Adipose tissue (tissue), 3 donors: ENCODE data around the gene VEPH1. TPM values are rescaled to one million over a fixed set of nuclear protein-coding genes. Genes with fewer than 3 reads are reported as not detected.
"Not testable (repeated sequence)": the region's sequence is repeated elsewhere in the genome, so short reads cannot be mapped to it uniquely, and the experiment has no call there.

Source experiments
- H3K27ac ChIP-seq: one replicate; pipeline ENCODE4 v1.5.1; 2013; ENCODE audit warnings: low read depth, low read length
- WGBS, 3 donors: extraction: QIAGEN DNeasy Blood & Tissue Kit; methylation state at CpG; one replicate each; pipeline ENCODE4 v1.1.7; 2013; 5-methylcytosine and 5-hydroxymethylcytosine counted together
- polyA plus RNA-seq, 3 donors: library from polyadenylated mRNA; stranded (reverse); fragments of 200-250 nt; gene quantifications; one replicate each; pipeline ENCODE4 v1.2.3, GENCODE V29; 2013
- donor health status: healthy with polysubstance abuse.
- donor health status: Bipolar disorder and iron deficiency.
- donor health status: healthy.

VEPH1 gene
- polyA plus RNA-seq, 3 donors = 1.8 to 6.4 (median 5.3) TPM

DNA sequence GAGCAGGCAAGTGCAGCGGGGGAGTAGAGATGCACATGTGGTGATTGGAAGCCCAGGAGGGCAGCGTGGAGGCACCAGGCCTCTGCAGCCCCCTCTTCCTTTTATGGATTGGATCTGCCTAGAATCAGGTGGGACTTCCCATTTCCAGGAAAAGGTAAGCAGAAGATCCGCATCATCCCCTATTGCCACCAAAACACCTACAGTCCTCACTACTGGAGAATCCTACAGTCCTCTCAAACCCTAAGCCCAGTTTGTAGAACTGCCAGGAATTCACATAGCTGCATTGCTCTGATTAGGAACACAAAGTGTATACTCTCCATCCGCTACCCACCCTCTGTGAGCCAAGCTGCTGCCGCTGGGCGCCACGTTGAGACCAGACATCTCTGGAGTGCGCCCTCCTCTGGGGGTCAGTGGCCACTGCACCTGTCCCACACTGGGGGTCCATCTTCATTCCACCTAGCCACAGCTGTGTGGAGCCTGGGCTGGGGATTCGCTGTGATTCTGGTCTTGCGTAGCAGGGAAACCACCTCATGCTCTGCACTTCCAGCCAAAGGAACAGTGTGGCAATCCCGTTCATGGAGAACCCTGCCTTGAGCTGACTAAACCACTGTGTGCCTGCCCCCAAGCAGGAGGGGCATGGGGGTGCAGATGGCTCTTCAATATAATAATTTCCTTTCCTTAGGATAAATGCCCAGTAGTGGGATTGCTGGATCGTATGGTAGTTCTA, 155.5 kb downstream of the VEPH1 start:
- 85 to 87% (median 86%) methylated on average over 12 of the region's 12 CpGs for WGBS, 3 donors
- H3K27ac ChIP-seq = no peak overlapping the region

GRCh38 chr3:157336252-157337009, 166.8 kb downstream of the VEPH1 start:
- WGBS, 3 donors = 88 to 89% (median 89%) methylated on average over 4 of the region's 4 CpGs
- H3K27ac ChIP-seq = no peak overlapping the region

GRCh38 chr3:157335233-157336076, 167.8 kb downstream of the VEPH1 start:
- WGBS, 3 donors = 75 to 83% (median 79%) methylated on average over 7 of the region's 7 CpGs
- no peak overlapping the region for H3K27ac ChIP-seq

GRCh38 chr3:157333551-157333991, 169.6 kb downstream of the VEPH1 start:
- 79 to 92% (median 82%) methylated on average over 2 of the region's 2 CpGs for WGBS, 3 donors
- H3K27ac ChIP-seq = no peak overlapping the region

GRCh38 chr3:157330206-157330605, 173.0 kb downstream of the VEPH1 start:
- 95 to 97% (median 97%) methylated on average over 1 of the region's 1 CpG for WGBS, 3 donors
- no peak overlapping the region for H3K27ac ChIP-seq

DNA sequence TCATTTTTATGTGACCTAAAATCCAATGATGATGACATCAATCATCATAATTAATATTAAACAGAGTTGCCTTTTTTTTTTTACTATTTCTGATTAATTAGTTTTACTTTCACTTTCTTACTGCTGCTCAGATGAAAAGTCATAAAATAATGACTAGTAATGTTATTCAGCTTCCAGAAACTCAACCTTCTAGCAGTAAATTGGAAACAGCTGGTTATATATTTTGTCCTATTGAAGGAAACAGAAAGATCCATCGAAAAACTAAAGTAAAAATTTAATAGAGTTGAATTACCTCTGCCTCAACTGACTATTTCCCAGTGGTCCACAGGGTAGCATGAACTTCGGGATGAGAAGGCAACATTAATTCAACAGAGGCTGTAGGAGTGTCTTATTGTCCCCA, 173.7 kb downstream of the VEPH1 start:
- WGBS, 3 donors = 73 to 80% (median 77%) methylated on average over 2 of the region's 2 CpGs
- H3K27ac ChIP-seq = no peak overlapping the region

GRCh38 chr3:157327837-157328236, 175.4 kb downstream of the VEPH1 start:
- no peak overlapping the region for H3K27ac ChIP-seq
- WGBS, 3 donors = 91 to 94% (median 93%) methylated on average over 3 of the region's 3 CpGs

GRCh38 chr3:157327018-157327417, 176.2 kb downstream of the VEPH1 start:
- 76 to 93% (median 83%) methylated on average over 1 of the region's 1 CpG for WGBS, 3 donors
- no peak overlapping the region for H3K27ac ChIP-seq

GRCh38 chr3:157324869-157325268, 178.3 kb downstream of the VEPH1 start:
- H3K27ac ChIP-seq = not testable (repeated sequence)
- 91 to 95% (median 94%) methylated on average over 1 of the region's 1 CpG for WGBS, 3 donors

DNA sequence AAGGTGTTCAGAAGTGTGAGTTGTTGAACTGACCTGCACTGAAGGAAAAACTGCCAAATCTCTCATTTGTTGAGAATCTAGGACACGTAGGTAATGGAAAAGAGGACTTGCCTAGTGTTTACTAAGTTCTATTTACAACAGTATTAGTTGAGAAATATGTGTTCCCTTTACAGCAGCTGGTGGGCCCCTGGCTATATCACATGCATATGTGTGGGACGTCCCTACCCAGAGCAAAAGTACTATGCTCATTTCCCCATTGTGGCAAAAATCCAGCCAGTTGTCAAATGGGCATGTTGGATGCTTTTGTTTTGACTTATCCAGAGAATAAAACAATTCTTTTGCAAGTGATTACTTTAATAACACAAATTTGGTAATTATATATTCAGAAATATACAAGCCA, 179.9 kb downstream of the VEPH1 start:
- WGBS, 3 donors = 69 to 85% (median 84%) methylated on average over 2 of the region's 2 CpGs
- no peak overlapping the region for H3K27ac ChIP-seq

- H3K27ac ChIP-seq = no peak overlapping the region
Observed at GRCh38 chr3:157319672-157320071, 183.5 kb downstream of the VEPH1 start.

GRCh38 chr3:157318639-157319288, 184.5 kb downstream of the VEPH1 start:
- 35 to 88% (median 86%) methylated on average over 5 of the region's 5 CpGs for WGBS, 3 donors
- H3K27ac ChIP-seq = no peak overlapping the region

- no peak overlapping the region for H3K27ac ChIP-seq
- WGBS, 3 donors = 91 to 97% (median 93%) methylated on average over 1 of the region's 1 CpG
Observed at GRCh38 chr3:157317895-157318294, 185.3 kb downstream of the VEPH1 start.

- 88 to 97% (median 94%) methylated on average over 4 of the region's 4 CpGs for WGBS, 3 donors
- H3K27ac ChIP-seq = no peak overlapping the region
Observed at GRCh38 chr3:157313186-157313585, 190.0 kb downstream of the VEPH1 start.

DNA sequence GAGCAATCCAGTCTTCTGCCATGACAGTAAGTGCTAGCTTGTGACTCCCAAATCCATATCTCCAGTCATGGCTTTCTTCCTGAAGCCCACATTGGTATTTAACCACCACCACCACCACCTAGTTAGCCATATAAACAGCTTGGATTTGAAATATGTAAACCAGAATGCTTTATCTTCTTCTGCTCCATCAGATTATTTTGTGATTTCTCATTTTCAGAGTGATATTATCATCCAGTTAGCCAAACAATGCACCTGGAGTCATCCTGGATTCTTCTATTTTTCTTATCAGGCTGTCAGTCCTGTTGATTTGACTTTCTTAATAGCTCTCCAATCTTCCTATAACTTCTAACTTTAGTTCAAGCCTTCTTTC, 190.9 kb downstream of the VEPH1 start:
- no peak overlapping the region for H3K27ac ChIP-seq

DNA sequence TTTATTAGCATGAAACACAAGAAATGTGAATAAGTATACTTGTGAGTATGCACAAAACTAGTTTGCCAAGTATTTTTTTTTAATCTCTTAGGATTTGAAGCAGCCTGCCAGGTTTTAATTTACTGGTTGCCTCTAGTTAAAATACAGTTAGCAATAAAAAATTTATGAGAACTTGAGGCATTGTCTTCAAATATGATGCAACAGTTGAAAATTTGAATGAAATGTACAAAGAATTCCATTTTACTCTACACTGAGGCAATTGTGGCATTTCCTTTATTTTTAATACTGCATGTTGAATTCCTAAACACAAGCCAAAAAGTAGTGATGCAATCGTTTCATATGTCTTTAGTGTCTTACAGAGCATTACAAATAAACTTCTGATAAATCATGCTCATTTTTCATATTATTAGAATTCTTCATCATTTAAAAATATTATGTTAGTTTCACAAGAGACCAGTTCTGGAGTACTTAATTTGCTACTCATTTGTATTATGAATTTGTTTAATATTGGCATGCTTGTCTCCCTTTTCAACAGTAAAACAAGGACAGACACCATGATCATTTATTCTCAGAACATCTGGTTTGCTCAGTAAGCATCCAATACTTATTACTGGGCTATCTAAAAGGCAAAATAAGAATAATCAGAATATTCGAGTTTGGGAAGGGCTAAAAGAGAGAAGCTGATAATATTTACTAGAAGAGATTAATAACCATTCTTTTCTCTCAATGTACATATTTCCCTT, 191.4 kb downstream of the VEPH1 start:
- 44 to 62% (median 48%) methylated on average over 2 of the region's 2 CpGs for WGBS, 3 donors
- no peak overlapping the region for H3K27ac ChIP-seq

GRCh38 chr3:157310329-157311052, 192.7 kb downstream of the VEPH1 start:
- WGBS, 3 donors = 86 to 91% (median 88%) methylated on average over 6 of the region's 6 CpGs
- H3K27ac ChIP-seq = no peak overlapping the region
